Measurements from ENCODE around the gene HBZ.

The HBZ gene

GRCh38 chr16:180681-181564, 28.5 kb downstream of the HBZ start:
- Histone ChIP-seq H3K27ac (ENCODE audit: low read depth, low read length) (no peak overlapping the region), H3K4me3 (ENCODE audit: low read length) (no peak overlapping the region), H2BK15ac (replicated peaks; ENCODE audit: low read depth) (no peak overlapping the region), H3K4ac (ENCODE audit: low read depth, low read length) (no peak overlapping the region), H3K23ac (ENCODE audit: low read length) (peak overlapping the region; percentile 45), H4K8ac (ENCODE audit: low read depth, low read length) (no peak overlapping the region), H3K18ac (ENCODE audit: low read length) (no peak overlapping the region), H3K79me2 (ENCODE audit: control insufficient read depth, insufficient read depth, low read length) (no peaks in the 10 kb centered on the region), H3K9ac (ENCODE audit: low read length) (peak overlapping the region; percentile 54), H3K4me1 (ENCODE audit: control insufficient read depth, low read depth, low read length) (no peaks in the 10 kb centered on the region), H3K56ac (ENCODE audit: low read length) (peak overlapping the region; percentile 70), H3K27me3 (ENCODE audit: insufficient read depth, low read length, poor library complexity) (peaks cover 17% of the 10 kb centered on the region), H2AK5ac (ENCODE audit: low read length) (no peak overlapping the region), H4K5ac (ENCODE audit: low read length) (no peak overlapping the region), H3K4me2 (ENCODE audit: low read length) (peak overlapping the region; percentile 46), H3K79me1 (ENCODE audit: low read length) (no peaks in the 10 kb centered on the region), H2BK5ac (ENCODE audit: low read length) (no peak overlapping the region), H2BK120ac (ENCODE audit: low read depth, low read length) (no peak overlapping the region), H3K36me3 (ENCODE audit: control insufficient read depth, insufficient read depth, low read length) (peaks cover 5% of the 10 kb centered on the region)
- WGBS (ENCODE audit: extremely low coverage, insufficient coverage, low lambda C conversion rate) = no CpG with 5 or more reads among the region's 89 CpGs
- peak; percentile 89 for DNase-seq

- WGBS (ENCODE audit: extremely low coverage, insufficient coverage, low lambda C conversion rate) = no CpG with 5 or more reads among the region's 22 CpGs
- Histone ChIP-seq H3K4ac (ENCODE audit: low read depth, low read length) (no peak overlapping the region), H3K27me3 (ENCODE audit: insufficient read depth, low read length, poor library complexity) (peaks cover 17% of the 10 kb centered on the region), H3K9ac (ENCODE audit: low read length) (no peak overlapping the region), H3K4me2 (ENCODE audit: low read length) (no peak overlapping the region), H2BK15ac (replicated peaks; ENCODE audit: low read depth) (no peak overlapping the region), H3K56ac (ENCODE audit: low read length) (peak overlapping the region; percentile 18), H3K4me1 (ENCODE audit: control insufficient read depth, low read depth, low read length) (no peaks in the 10 kb centered on the region), H3K79me2 (ENCODE audit: control insufficient read depth, insufficient read depth, low read length) (no peaks in the 10 kb centered on the region), H3K18ac (ENCODE audit: low read length) (no peak overlapping the region), H3K36me3 (ENCODE audit: control insufficient read depth, insufficient read depth, low read length) (peaks cover 5% of the 10 kb centered on the region), H2BK5ac (ENCODE audit: low read length) (no peak overlapping the region), H3K79me1 (ENCODE audit: low read length) (no peaks in the 10 kb centered on the region), H3K23ac (ENCODE audit: low read length) (no peak overlapping the region), H4K5ac (ENCODE audit: low read length) (no peak overlapping the region), H3K27ac (ENCODE audit: low read depth, low read length) (no peak overlapping the region), H2AK5ac (ENCODE audit: low read length) (no peak overlapping the region), H3K4me3 (ENCODE audit: low read length) (no peak overlapping the region), H2BK120ac (ENCODE audit: low read depth, low read length) (no peak overlapping the region), H4K8ac (ENCODE audit: low read depth, low read length) (no peak overlapping the region)
- DNase-seq = no peak
Measured at GRCh38 chr16:181565-182021, 29.1 kb downstream of the HBZ start.

GRCh38 chr16:183005-183404, 30.6 kb downstream of the HBZ start:
- Histone ChIP-seq H3K27me3 (ENCODE audit: insufficient read depth, low read length, poor library complexity) (peaks cover 9% of the 10 kb centered on the region), H3K79me1 (ENCODE audit: low read length) (peaks cover 2% of the 10 kb centered on the region), H2AK5ac (ENCODE audit: low read length) (no peak overlapping the region), H4K5ac (ENCODE audit: low read length) (no peak overlapping the region), H3K23ac (ENCODE audit: low read length) (no peak overlapping the region), H3K4me2 (ENCODE audit: low read length) (no peak overlapping the region), H2BK15ac (replicated peaks; ENCODE audit: low read depth) (no peak overlapping the region), H3K4ac (ENCODE audit: low read depth, low read length) (no peak overlapping the region), H3K56ac (ENCODE audit: low read length) (no peak overlapping the region), H3K4me3 (ENCODE audit: low read length) (no peak overlapping the region), H3K79me2 (ENCODE audit: control insufficient read depth, insufficient read depth, low read length) (no peaks in the 10 kb centered on the region), H3K18ac (ENCODE audit: low read length) (no peak overlapping the region), H3K4me1 (ENCODE audit: control insufficient read depth, low read depth, low read length) (no peaks in the 10 kb centered on the region), H4K8ac (ENCODE audit: low read depth, low read length) (no peak overlapping the region), H3K9ac (ENCODE audit: low read length) (no peak overlapping the region), H3K27ac (ENCODE audit: low read depth, low read length) (no peak overlapping the region), H2BK120ac (ENCODE audit: low read depth, low read length) (no peak overlapping the region), H3K36me3 (ENCODE audit: control insufficient read depth, insufficient read depth, low read length) (peaks cover 9% of the 10 kb centered on the region), H2BK5ac (ENCODE audit: low read length) (no peak overlapping the region)
- DNase-seq = no peak
- WGBS (ENCODE audit: extremely low coverage, insufficient coverage, low lambda C conversion rate) = no CpG with 5 or more reads among the region's 7 CpGs

- Histone ChIP-seq H3K36me3 (ENCODE audit: control insufficient read depth, insufficient read depth, low read length) (peaks cover 17% of the 10 kb centered on the region), H3K56ac (ENCODE audit: low read length) (no peak overlapping the region), H2AK5ac (ENCODE audit: low read length) (no peak overlapping the region), H3K4ac (ENCODE audit: low read depth, low read length) (no peak overlapping the region), H3K27ac (ENCODE audit: low read depth, low read length) (no peak overlapping the region), H3K4me3 (ENCODE audit: low read length) (no peak overlapping the region), H3K9ac (ENCODE audit: low read length) (no peak overlapping the region), H2BK5ac (ENCODE audit: low read length) (no peak overlapping the region), H3K18ac (ENCODE audit: low read length) (no peak overlapping the region), H3K4me1 (ENCODE audit: control insufficient read depth, low read depth, low read length) (no peaks in the 10 kb centered on the region), H2BK15ac (replicated peaks; ENCODE audit: low read depth) (no peak overlapping the region), H4K5ac (ENCODE audit: low read length) (no peak overlapping the region), H3K4me2 (ENCODE audit: low read length) (no peak overlapping the region), H3K79me2 (ENCODE audit: control insufficient read depth, insufficient read depth, low read length) (no peaks in the 10 kb centered on the region), H3K27me3 (ENCODE audit: insufficient read depth, low read length, poor library complexity) (no peaks in the 10 kb centered on the region), H2BK120ac (ENCODE audit: low read depth, low read length) (no peak overlapping the region), H4K8ac (ENCODE audit: low read depth, low read length) (no peak overlapping the region), H3K79me1 (ENCODE audit: low read length) (peaks cover 2% of the 10 kb centered on the region), H3K23ac (ENCODE audit: low read length) (no peak overlapping the region)
- no peak for DNase-seq
- WGBS (ENCODE audit: extremely low coverage, insufficient coverage, low lambda C conversion rate) = no CpG with 5 or more reads among the region's 13 CpGs
Measured at GRCh38 chr16:185213-185612, 32.8 kb downstream of the HBZ start.

GRCh38 chr16:185691-186090, 33.2 kb downstream of the HBZ start:
- Histone ChIP-seq H3K56ac (ENCODE audit: low read length) (no peak overlapping the region), H3K9ac (ENCODE audit: low read length) (no peak overlapping the region), H3K18ac (ENCODE audit: low read length) (no peak overlapping the region), H4K5ac (ENCODE audit: low read length) (no peak overlapping the region), H2AK5ac (ENCODE audit: low read length) (no peak overlapping the region), H3K79me2 (ENCODE audit: control insufficient read depth, insufficient read depth, low read length) (no peaks in the 10 kb centered on the region), H3K27me3 (ENCODE audit: insufficient read depth, low read length, poor library complexity) (no peaks in the 10 kb centered on the region), H3K23ac (ENCODE audit: low read length) (no peak overlapping the region), H3K4me1 (ENCODE audit: control insufficient read depth, low read depth, low read length) (no peaks in the 10 kb centered on the region), H2BK15ac (replicated peaks; ENCODE audit: low read depth) (no peak overlapping the region), H4K8ac (ENCODE audit: low read depth, low read length) (no peak overlapping the region), H3K27ac (ENCODE audit: low read depth, low read length) (no peak overlapping the region), H3K79me1 (ENCODE audit: low read length) (peaks cover 2% of the 10 kb centered on the region), H2BK120ac (ENCODE audit: low read depth, low read length) (no peak overlapping the region), H3K4me2 (ENCODE audit: low read length) (no peak overlapping the region), H3K4ac (ENCODE audit: low read depth, low read length) (no peak overlapping the region), H2BK5ac (ENCODE audit: low read length) (no peak overlapping the region), H3K4me3 (ENCODE audit: low read length) (no peak overlapping the region), H3K36me3 (ENCODE audit: control insufficient read depth, insufficient read depth, low read length) (peaks cover 17% of the 10 kb centered on the region)
- WGBS (ENCODE audit: extremely low coverage, insufficient coverage, low lambda C conversion rate) = no CpG with 5 or more reads among the region's 11 CpGs
- DNase-seq = no peak
